IPS DF 4.7 (cell line): ENCODE measurements around the gene DTNB.
"Not testable (repeated sequence)": the region's sequence is repeated elsewhere in the genome, so short reads cannot be mapped to it uniquely, and the experiment has no call there.

Experiments used
- DNase-seq: peaks from one replicate; pipeline ENCODE4 v3.0.0-alpha.2; 2013; ENCODE audit warnings: low spot score; ENCODE audit errors: extremely low read depth

Gene DTNB

DNA sequence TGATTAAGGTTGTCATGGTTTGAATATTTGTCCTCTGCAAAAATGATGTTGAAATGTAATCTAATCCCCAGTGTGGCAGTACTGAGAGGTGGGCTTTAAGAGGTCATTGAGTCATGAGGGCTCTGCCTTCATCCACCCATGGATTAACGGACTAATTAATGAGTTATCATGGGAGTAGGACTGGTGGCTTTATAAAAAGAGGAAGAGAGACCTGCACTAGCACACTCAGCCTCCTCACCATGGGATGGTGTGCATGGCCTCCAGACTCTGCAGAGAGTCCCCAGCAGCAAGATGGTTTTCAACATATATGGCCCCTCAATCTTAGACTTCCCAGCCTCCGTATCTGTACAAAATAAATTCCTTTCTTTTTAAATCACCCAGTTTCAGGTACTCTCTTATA lies 41.0 kb downstream of the DTNB start:
- no peak for DNase-seq

DNA sequence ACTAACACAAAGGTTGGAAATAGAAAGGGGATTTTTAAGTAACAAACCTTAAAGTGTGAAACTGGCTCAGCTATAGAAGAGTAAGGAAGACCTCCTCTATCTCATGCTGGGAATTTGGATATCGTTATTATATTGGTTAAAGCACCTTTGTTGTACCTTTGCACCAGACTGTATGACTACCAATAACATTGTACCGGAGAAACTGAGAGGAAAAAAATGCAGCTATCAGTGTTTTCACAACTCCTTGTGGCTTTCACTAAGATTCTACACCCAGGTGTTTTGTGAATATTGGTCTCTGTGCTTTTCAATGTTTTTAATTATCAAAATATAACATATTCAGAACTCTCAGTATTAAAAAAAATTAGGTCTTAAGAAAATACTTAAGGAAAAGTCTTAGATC lies 48.7 kb downstream of the DTNB start:
- no peak for DNase-seq

GRCh38 chr2:25623361-25623760 lies 50.0 kb downstream of the DTNB start:
- no peak for DNase-seq

DNA sequence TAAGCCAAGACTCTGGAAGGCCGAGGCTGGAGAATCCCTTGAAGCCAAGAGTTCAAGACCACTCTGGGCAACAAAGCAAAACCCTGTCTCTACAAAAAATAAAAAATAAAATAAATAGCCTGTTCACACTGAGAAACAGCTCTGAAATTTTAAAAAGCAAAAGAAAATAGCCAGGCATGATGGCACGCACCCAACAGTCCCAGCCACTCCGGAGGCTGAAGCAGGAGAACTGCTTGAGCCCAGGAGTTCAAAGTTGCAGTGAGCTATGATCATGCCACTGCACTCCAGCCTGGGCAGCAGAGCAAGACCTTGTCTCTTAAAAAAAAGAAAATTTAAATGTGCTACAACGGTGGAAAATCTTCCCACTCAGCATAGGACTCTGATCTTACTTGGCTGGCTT lies 52.7 kb downstream of the DTNB start:
- DNase-seq, result no peak

DNA sequence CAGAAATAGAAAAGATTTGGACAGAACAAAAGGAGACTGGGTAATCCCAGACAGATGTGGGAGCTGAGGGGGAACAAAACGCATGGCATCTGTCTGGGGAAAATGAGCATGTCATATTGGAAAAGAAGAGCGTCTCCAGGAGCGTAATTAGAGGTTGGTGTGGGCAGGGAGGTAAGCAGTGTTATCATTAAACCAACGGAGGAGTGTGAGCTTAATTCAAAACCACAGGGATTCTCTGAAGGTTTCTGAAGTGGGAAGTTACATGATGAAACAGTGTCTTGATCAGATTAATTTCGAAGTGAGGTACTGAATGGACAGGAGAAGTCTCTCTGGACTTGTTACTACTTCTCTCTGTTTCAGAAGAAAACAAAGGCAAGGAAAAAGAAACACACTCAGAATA lies 53.3 kb downstream of the DTNB start:
- DNase-seq, result no peak

GRCh38 chr2:25619185-25619584 lies 54.2 kb downstream of the DTNB start:
- no peak for DNase-seq

GRCh38 chr2:25618676-25619075 lies 54.7 kb downstream of the DTNB start:
- no peak for DNase-seq

DNA sequence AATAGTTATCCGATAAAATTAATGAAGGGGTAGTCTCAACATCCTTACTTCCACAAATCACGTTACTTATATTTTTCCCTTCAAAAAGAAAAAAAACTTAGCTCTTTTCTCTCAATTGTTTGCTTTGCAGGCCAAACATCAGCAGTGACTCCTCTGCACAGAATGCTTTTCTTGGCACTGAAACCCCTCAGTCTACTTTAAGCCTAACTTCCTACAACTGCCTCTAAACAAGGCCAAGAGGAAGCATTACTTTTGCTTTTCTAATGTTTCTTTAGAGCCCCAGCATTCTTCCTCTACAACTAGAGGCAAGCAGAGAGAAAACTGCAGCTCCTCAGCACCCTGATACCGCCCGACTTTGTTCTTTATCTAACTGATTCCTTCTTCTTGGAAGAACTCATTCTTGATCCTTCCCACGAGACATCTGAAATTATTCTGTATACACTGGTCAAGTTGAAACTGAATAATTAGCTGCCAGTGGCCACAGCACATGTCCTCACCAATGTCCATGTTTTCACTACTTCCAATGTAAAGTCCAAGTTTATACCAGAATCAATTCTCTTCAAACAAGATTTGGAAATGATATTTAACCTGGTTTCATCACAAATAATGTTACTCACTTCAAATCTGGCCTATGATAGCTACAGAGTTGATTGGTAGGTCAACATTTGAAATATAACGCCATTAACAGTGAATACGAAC lies 55.3 kb downstream of the DTNB start:
- no peak for DNase-seq

DNA sequence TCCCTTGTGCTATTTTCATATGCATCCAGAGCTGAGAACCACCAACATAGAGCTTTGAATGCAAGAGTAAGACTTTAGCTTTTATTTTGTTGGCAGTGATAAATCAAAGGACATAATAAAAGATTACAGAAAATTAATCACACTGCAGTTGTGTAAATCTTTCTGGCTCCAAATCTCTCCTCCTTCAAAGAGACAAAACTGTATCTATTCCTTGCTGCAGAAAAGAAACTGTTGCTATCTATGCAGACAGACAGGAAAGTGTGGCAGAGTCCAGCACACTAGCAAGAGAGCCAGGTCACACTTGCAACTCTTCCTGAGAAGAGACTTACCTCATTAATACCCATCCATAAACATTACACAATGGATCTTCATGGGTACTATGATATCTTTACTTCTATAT lies 57.5 kb downstream of the DTNB start:
- no peak for DNase-seq

DNA sequence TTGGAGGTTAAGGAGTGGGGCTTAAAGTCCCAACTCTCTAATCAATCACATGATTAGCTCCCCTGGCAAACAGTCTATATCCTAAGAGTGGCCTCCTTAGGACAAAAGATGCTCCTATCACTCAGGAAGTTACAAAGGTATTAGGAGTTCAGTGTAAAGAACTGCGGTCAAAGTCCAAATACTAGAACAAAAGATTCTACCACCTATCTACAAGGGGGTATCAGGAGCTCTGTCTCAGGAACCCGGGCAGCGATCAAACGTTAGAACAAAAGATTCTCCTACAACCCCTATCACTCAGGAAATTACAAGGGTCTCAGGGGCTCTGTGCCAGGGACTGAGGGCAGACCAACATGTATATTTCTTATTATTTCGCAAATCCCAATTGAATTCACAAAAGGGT lies 58.0 kb downstream of the DTNB start:
- no peak for DNase-seq

DNA sequence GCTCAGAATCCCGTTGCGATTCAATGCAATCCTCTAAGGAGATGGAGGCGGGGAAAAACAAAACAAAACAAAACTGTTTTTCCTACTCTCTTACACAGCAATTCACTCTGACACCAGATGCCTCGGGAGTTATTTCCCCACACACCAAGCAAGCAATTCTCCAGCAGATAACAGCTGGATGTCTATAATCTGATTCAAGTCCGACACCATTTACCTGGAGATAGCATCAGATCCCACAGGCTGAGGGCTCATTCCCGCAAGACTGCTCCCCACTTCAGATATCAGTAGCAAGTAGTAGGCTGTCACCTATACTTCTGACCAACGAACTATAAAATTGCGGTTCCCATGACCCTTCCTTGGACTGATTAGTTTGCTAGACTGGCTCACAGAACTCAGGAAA lies 58.7 kb downstream of the DTNB start:
- DNase-seq, result no peak

DNA sequence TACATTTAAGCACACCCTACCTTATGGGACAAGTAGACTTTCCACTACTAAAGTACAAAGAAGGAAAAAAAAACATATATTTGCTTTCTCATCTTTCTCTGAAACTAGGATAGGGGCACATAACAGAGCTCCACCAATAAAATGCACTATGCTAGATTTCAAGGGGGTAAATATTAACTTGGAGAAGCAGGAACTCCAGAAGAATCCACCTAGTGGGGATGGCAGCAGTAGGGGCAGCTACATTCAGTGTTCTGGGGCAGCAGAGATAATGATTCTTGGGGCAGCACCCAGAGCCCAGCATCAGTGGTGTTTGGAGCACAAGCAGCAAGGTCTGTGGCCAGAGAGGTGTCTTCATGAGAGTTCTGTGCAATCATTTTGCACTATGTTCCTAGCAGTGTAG lies 64.7 kb downstream of the DTNB start:
- no peak for DNase-seq

- no peak for DNase-seq
Measured at GRCh38 chr2:25606892-25607291, 66.5 kb downstream of the DTNB start.

- DNase-seq, result no peak
Measured at GRCh38 chr2:25602333-25602723, 71.0 kb downstream of the DTNB start.

DNA sequence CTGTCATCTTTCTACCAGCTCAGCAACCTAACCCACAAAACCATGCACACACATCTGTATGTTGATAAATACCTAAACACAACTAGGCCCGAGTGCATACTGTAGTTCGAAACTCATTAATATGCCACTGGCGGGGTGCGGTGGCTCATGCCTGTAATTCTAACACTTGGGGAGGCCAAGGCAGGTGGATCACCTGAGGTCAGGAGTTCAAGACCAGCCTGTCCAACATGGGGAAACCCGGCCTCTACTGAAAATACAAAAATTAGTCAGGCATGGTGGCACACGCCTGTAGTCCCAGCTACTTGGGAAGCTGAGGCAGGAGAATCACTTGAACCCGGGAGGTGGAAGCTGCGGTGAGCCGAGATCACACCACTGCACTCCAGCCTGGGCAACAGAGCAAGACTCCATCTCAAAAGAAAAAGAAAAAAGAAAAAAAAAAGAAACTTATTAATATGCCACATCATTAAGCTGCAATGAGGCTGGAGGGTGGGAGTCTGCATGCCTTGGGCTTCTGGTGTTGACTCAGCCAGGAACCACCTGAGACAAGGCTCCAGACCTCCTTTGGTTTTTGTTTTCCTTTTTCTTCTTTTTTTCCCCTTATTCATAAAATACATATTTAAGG lies 71.6 kb downstream of the DTNB start:
- not testable (repeated sequence) for DNase-seq

GRCh38 chr2:25598911-25599310 lies 74.5 kb downstream of the DTNB start:
- no peak for DNase-seq

DNA sequence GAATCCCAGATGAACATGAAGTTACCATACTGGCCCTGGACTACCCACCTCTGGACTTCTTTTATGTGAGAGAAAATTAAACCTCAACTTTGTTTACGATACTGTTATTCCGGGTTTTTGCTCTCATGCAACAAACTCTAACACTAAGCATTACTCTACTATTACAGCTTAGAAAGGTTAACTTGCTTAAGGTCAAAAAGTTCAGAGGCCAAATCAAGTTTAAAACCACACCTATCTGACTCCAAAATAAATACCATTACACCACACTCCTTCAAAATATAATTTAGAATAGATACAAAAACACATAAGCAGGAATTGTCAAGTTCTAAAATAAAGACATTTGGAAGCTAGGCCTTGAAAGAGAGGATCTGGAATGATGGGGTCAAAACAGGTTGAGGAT lies 75.0 kb downstream of the DTNB start:
- DNase-seq, result no peak

DNA sequence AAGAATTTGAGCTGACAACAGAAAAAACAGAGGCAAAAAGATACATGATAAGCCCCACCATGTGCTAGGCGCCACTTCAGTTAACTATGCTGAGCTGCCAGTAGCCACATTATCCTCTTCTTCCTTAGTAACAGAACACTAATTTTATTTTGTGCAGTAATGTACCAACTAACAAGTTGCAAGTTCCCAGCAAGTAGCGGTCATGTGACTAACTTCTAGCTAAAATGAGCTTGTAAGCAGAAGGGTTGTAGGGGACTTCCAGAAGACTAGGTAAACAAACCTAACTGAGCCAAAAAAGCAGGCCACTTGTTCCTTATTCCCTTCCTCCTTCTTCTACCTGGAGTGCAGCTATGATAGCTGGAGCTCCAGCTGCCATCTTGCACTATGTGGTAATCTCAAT lies 75.5 kb downstream of the DTNB start:
- no peak for DNase-seq

- no peak for DNase-seq
Measured at GRCh38 chr2:25596516-25597244, 76.7 kb downstream of the DTNB start.

GRCh38 chr2:25595393-25595792 lies 78.0 kb downstream of the DTNB start:
- no peak for DNase-seq

DNA sequence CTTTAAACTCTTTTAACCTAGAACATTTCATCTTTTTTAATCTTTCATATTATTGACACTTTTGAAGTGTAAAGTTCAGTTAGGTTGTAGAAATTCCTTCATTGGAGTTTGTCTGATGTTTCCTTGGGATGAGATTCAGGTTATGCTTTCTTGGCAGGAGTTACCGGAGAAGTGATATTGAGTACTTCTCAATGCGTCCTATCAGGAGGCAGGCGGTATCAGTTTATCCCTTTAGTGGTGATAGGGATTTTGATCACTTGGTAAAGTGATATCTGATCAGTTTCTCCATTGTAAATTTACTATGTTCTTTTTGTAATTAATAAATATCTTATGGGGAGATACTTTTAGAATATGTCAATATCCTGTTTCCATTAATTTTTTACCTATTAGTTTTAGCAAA lies 78.4 kb downstream of the DTNB start:
- DNase-seq, result no peak

GRCh38 chr2:25592766-25593292 lies 80.5 kb downstream of the DTNB start:
- no peak for DNase-seq
